ENCODE data around the gene CST11.

Gene CST11

GRCh38 chr20:23453549-23454543, 1.2 kb upstream of the CST11 start:
- Histone ChIP-seq H3K9ac (ENCODE audit: low read depth, low read length) (no peak overlapping the region), H3K27me3 (ENCODE audit: insufficient read depth, low read length) (no peaks in the 10 kb centered on the region; the same call in 1 of the 2 replicates), H3K36me3 (ENCODE audit: insufficient read depth, low read depth, low read length) (no peaks in the 10 kb centered on the region), H3K9me3 (ENCODE audit: insufficient read depth, low read depth, low read length) (no peaks in the 10 kb centered on the region), H3K4me1 (ENCODE audit: insufficient read depth, low read length) (no peaks in the 10 kb centered on the region), H3K4me3 (ENCODE audit: low read length) (no peak overlapping the region), H3K27ac (ENCODE audit: low read length) (no peak overlapping the region)

GRCh38 chr20:23451956-23452487, 654 bp downstream of the CST11 start:
- H3K27me3 ChIP-seq (ENCODE audit: insufficient read depth, low read length), result no peaks in the 10 kb centered on the region; the same call in 1 of the 2 replicates

DNA sequence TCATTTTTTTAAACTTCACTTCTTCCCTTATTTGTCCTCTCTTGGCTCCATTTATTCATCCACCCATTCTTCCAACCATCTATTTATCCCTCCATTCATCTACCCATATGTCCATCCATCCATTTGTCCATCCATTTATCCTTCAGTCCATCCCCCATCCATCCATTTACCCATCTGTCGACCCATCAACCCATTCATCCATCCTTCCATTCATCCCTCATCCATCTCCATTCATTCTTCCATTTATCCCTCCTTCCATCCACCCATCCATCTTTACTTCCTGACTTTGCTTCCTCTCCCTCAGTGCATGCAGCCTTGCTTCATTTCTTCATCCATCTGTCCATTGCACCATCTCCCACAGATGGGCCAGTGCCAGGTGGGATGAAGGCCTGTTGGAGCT, 1.8 kb downstream of the CST11 start:
- H3K4me3 ChIP-seq (ENCODE audit: low read length), result no peak overlapping the region
- H3K27ac ChIP-seq (ENCODE audit: low read length), result no peak overlapping the region
- no peaks in the 10 kb centered on the region for H3K36me3 ChIP-seq (ENCODE audit: insufficient read depth, low read depth, low read length)
- no peak overlapping the region for H3K9ac ChIP-seq (ENCODE audit: low read depth, low read length)
- H3K27me3 ChIP-seq (ENCODE audit: insufficient read depth, low read length), result no peaks in the 10 kb centered on the region; the same call in 1 of the 2 replicates
- H3K4me1 ChIP-seq (ENCODE audit: insufficient read depth, low read length), result no peaks in the 10 kb centered on the region
- no peaks in the 10 kb centered on the region for H3K9me3 ChIP-seq (ENCODE audit: insufficient read depth, low read depth, low read length)

More at GRCh38 chr20:23451956-23452487, 654 bp downstream of the CST11 start:
- H3K9me3 ChIP-seq (ENCODE audit: insufficient read depth, low read depth, low read length), result no peaks in the 10 kb centered on the region
- H3K9ac ChIP-seq (ENCODE audit: low read depth, low read length), result no peak overlapping the region
- no peaks in the 10 kb centered on the region for H3K4me1 ChIP-seq (ENCODE audit: insufficient read depth, low read length)
- H3K27ac ChIP-seq (ENCODE audit: low read length), result no peak overlapping the region
- no peak overlapping the region for H3K4me3 ChIP-seq (ENCODE audit: low read length)
- H3K36me3 ChIP-seq (ENCODE audit: insufficient read depth, low read depth, low read length), result no peaks in the 10 kb centered on the region

- H3K4me3 ChIP-seq (ENCODE audit: low read length), result no peak overlapping the region
- H3K36me3 ChIP-seq (ENCODE audit: insufficient read depth, low read depth, low read length), result no peaks in the 10 kb centered on the region
- no peaks in the 10 kb centered on the region for H3K4me1 ChIP-seq (ENCODE audit: insufficient read depth, low read length)
- H3K27ac ChIP-seq (ENCODE audit: low read length), result no peak overlapping the region
- H3K27me3 ChIP-seq (ENCODE audit: insufficient read depth, low read length), result no peaks in the 10 kb centered on the region; the same call in 1 of the 2 replicates
- no peak overlapping the region for H3K9ac ChIP-seq (ENCODE audit: low read depth, low read length)
- no peaks in the 10 kb centered on the region for H3K9me3 ChIP-seq (ENCODE audit: insufficient read depth, low read depth, low read length)
Measured at GRCh38 chr20:23449421-23449820, 3.3 kb downstream of the CST11 start.

GRCh38 chr20:23448167-23448566, 4.5 kb downstream of the CST11 start:
- H3K36me3 ChIP-seq (ENCODE audit: insufficient read depth, low read depth, low read length), result no peaks in the 10 kb centered on the region
- no peak overlapping the region for H3K4me3 ChIP-seq (ENCODE audit: low read length)
- H3K9me3 ChIP-seq (ENCODE audit: insufficient read depth, low read depth, low read length), result no peaks in the 10 kb centered on the region
- H3K27me3 ChIP-seq (ENCODE audit: insufficient read depth, low read length), result no peaks in the 10 kb centered on the region; the same call in 1 of the 2 replicates
- H3K4me1 ChIP-seq (ENCODE audit: insufficient read depth, low read length), result no peaks in the 10 kb centered on the region
- H3K9ac ChIP-seq (ENCODE audit: low read depth, low read length), result no peak overlapping the region
- H3K27ac ChIP-seq (ENCODE audit: low read length), result no peak overlapping the region

GRCh38 chr20:23446505-23446904, 6.2 kb downstream of the CST11 start:
- H3K9me3 ChIP-seq (ENCODE audit: insufficient read depth, low read depth, low read length), result no peaks in the 10 kb centered on the region
- H3K9ac ChIP-seq (ENCODE audit: low read depth, low read length), result no peak overlapping the region
- H3K27ac ChIP-seq (ENCODE audit: low read length), result no peak overlapping the region
- no peak overlapping the region for H3K4me3 ChIP-seq (ENCODE audit: low read length)
- no peaks in the 10 kb centered on the region; the same call in 1 of the 2 replicates for H3K27me3 ChIP-seq (ENCODE audit: insufficient read depth, low read length)
- no peaks in the 10 kb centered on the region for H3K4me1 ChIP-seq (ENCODE audit: insufficient read depth, low read length)
- no peaks in the 10 kb centered on the region for H3K36me3 ChIP-seq (ENCODE audit: insufficient read depth, low read depth, low read length)

- H3K27ac ChIP-seq (ENCODE audit: low read length), result no peak overlapping the region
Measured at GRCh38 chr20:23445596-23446217, 7.0 kb downstream of the CST11 start.

GRCh38 chr20:23444859-23445258, 7.8 kb downstream of the CST11 start:
- Histone ChIP-seq H3K9ac (ENCODE audit: low read depth, low read length) (no peak overlapping the region), H3K27me3 (ENCODE audit: insufficient read depth, low read length) (no peaks in the 10 kb centered on the region; the same call in 1 of the 2 replicates), H3K4me3 (ENCODE audit: low read length) (no peak overlapping the region), H3K4me1 (ENCODE audit: insufficient read depth, low read length) (no peaks in the 10 kb centered on the region), H3K9me3 (ENCODE audit: insufficient read depth, low read depth, low read length) (no peaks in the 10 kb centered on the region), H3K36me3 (ENCODE audit: insufficient read depth, low read depth, low read length) (no peaks in the 10 kb centered on the region), H3K27ac (ENCODE audit: low read length) (no peak overlapping the region)

More at GRCh38 chr20:23445596-23446217, 7.0 kb downstream of the CST11 start:
- Histone ChIP-seq H3K4me1 (ENCODE audit: insufficient read depth, low read length) (no peaks in the 10 kb centered on the region), H3K9ac (ENCODE audit: low read depth, low read length) (no peak overlapping the region), H3K36me3 (ENCODE audit: insufficient read depth, low read depth, low read length) (no peaks in the 10 kb centered on the region), H3K9me3 (ENCODE audit: insufficient read depth, low read depth, low read length) (no peaks in the 10 kb centered on the region), H3K4me3 (ENCODE audit: low read length) (no peak overlapping the region), H3K27me3 (ENCODE audit: insufficient read depth, low read length) (no peaks in the 10 kb centered on the region; the same call in 1 of the 2 replicates)

- Histone ChIP-seq H3K9me3 (ENCODE audit: insufficient read depth, low read depth, low read length) (no peaks in the 10 kb centered on the region), H3K4me3 (ENCODE audit: low read length) (no peak overlapping the region), H3K27me3 (ENCODE audit: insufficient read depth, low read length) (no peaks in the 10 kb centered on the region), H3K36me3 (ENCODE audit: insufficient read depth, low read depth, low read length) (no peaks in the 10 kb centered on the region), H3K4me1 (ENCODE audit: insufficient read depth, low read length) (no peaks in the 10 kb centered on the region), H3K9ac (ENCODE audit: low read depth, low read length) (no peak overlapping the region), H3K27ac (ENCODE audit: low read length) (no peak overlapping the region)
Measured at GRCh38 chr20:23442436-23442835, 10.2 kb downstream of the CST11 start.

DNA sequence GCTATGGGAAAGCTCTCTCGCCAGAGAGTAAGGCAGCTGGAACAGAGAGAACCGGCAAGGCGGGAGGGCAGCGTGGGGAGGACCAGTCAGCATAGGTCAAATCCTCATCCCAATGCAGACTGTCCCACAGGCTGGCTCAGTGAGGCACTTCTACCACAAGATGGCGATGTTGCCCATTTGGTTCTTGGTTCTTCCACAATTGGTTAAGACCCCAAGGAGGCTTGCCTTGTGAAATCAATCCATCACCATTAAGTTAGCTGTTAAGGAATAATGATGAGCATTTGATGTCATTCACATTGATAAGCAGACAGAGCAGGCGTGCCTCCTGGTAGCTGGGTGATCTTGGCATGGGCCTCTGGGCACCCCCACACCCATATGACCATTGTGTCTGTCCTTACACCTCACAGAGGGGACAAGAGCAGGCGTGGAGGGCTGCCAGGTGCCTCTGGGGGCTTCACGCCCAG, 10.8 kb downstream of the CST11 start:
- Histone ChIP-seq H3K4me3 (ENCODE audit: low read length) (no peak overlapping the region), H3K9me3 (ENCODE audit: insufficient read depth, low read depth, low read length) (no peaks in the 10 kb centered on the region), H3K27me3 (ENCODE audit: insufficient read depth, low read length) (no peaks in the 10 kb centered on the region), H3K36me3 (ENCODE audit: insufficient read depth, low read depth, low read length) (no peaks in the 10 kb centered on the region), H3K9ac (ENCODE audit: low read depth, low read length) (no peak overlapping the region), H3K27ac (ENCODE audit: low read length) (no peak overlapping the region), H3K4me1 (ENCODE audit: insufficient read depth, low read length) (no peaks in the 10 kb centered on the region)

DNA sequence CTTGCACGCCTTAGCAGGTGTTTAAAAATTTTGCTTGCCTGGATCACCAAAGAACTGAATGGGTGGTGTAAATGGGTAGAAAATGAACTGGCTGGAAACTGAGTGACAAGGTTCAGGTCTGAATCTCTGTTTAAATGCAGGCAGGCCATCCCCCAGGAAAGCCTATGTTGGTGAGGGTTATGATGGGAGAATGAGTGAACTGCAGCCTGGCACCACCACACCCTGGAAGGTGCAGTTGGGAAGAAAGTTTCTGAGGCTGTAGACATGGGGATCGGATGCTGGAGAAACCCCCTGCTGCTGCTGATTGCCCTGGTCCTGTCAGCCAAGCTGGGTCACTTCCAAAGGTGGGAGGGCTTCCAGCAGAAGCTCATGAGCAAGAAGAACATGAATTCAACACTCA, 12.7 kb downstream of the CST11 start:
- Histone ChIP-seq H3K36me3 (ENCODE audit: insufficient read depth, low read depth, low read length) (no peaks in the 10 kb centered on the region), H3K27me3 (ENCODE audit: insufficient read depth, low read length) (no peaks in the 10 kb centered on the region), H3K9me3 (ENCODE audit: insufficient read depth, low read depth, low read length) (no peaks in the 10 kb centered on the region), H3K27ac (ENCODE audit: low read length) (no peak overlapping the region), H3K4me1 (ENCODE audit: insufficient read depth, low read length) (no peaks in the 10 kb centered on the region), H3K9ac (ENCODE audit: low read depth, low read length) (no peak overlapping the region), H3K4me3 (ENCODE audit: low read length) (no peak overlapping the region)
